HG02870 (cell line): ENCODE results near the gene SRY.
"Not testable (repeated sequence)": the region's sequence is repeated elsewhere in the genome, so short reads cannot be mapped to it uniquely, and the experiment has no call there.

ENCODE experiments used
- ATAC-seq: cut with Tn5 transposase; IDR thresholded peaks from one replicate; pipeline ENCODE4 v1.9.1; 2021; ENCODE audit warnings: mild to moderate bottlenecking, moderate library complexity; ENCODE audit not compliant: unreplicated experiment

Gene SRY

DNA sequence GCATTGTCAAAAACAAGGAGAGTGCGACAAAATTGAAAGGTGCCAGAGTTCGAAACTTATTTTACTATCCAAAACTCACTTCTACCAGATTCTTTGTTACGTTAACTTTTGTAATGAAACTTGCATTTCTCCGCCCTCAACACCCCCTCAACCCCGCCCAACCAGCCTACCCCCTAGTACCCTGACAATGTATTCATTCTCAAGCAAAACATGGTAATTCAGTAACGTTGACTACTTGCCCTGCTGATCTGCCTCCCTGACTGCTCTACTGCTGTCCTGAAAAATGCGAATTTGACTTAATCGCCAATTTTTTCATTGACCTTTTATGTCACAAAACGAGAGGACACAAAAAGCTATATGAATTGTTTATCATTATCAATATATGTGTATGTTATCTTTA is at the start of gene SRY:
Gene SRY (minus strand): TSS at position 83 of the 400 bp plus-strand sequence. CDS start 79 bp downstream, at position 4.
- no peak for ATAC-seq

DNA sequence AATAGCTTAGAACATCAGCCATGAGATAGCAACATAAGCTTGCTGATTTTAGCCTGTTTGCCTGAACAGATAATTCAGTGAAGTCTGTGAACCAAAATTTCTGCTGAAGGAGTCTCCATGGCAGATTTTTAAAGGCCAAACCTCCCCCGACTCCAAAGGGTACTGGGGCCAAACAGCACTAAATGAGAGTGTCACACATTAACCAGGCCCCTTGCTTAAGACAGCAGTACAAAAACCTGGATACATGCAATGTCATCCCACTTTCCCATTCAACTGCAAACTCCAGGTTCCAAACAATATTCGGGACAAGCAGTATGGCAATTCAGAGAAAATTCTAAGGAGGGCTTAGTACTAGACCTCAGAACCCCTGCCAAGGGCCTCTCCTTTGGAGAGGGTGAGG is 49.6 kb upstream of the SRY start:
- ATAC-seq, result no peak

DNA sequence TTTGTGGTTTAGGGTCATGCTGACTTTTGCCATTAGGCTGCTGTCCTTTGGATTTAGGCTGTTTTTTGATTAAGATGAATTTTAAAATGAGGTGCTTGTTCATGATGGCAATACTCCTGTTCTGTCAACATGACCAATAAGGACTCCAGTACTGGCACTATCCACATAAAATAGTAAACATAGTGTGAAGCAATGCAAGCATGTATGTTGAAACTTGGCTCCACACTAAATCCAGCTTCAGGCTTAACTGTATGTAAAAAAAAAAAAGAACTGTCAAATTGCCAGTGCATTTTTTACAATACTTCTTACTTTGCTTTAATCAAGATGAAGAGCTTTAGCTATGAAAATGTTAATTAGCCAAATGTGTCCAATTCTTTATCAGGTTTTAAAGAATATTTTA is 47.7 kb upstream of the SRY start:
- ATAC-seq, result no peak

DNA sequence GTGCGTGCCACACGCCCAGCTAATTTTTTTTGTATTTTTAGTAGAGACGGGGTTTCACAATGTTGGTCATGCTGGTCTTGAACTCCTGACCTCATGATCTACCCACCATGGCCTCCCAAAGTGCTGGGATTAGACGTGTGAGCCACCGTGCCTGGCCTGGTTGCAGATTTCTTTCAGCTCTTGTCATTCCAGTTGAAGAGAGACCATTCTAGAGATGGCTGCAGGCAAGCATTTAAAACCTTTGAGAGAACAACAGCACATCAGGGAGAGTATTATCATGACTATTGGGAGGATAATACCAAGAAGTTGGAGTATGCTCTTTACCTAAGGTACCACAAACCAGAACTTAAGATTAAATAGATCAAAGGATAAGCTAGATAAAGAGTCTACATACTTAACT is 41.0 kb upstream of the SRY start:
- no peak for ATAC-seq

DNA sequence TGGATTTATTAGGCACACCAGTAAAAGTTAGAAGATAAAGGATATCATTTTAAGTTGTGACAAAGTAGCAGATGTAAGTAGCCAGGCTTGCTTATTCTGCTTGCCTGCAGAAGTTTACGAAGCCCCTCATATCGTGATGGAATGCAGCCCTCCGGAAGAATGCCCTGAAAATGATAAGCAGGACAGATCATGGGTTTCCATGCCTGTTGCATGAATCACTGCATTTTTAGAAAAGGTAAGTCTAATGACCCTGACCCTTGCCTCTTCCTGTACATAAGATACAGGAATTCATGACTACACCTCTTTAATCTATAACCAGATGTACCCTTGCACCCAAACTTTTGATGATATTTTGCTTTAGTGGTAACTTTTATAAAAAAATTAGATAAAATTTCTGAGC is 37.0 kb upstream of the SRY start:
- ATAC-seq, result no peak

DNA sequence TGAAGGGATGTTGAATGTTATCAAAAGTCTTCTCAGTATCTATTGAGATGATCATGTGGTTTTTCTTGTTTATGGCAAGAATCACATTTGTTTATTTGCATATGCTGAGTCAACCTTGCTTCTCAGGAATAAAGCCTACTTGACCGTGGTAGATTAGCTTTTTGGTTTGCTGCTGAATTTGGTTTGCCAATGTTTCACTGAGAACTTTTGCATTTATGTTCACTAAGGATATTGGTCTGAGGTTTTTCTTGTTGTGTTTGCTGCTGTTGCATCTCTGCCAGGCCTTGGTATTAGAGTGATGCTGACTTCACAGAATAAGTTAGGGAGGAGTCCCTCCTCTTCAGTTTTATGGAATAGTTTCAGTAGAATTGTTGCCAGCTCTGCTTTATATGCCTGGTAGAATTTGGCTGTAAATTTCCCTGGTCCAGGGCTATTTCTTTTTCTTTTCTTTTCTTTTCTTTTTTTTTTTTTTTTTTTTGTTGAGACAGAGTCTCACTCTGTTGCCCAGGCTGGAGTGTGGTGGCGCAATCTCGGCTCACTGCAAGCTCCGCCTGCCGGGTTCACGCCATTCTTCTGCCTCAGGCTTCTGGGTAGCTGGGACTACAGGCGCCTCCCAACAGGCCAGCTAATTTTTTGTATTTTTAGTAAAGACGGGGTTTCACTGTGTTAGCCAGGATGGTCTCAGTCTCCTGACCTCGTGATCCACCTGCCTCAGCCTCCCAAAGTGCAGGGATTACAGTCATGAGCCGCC is 29.8 kb upstream of the SRY start:
- ATAC-seq, result not testable (repeated sequence)

DNA sequence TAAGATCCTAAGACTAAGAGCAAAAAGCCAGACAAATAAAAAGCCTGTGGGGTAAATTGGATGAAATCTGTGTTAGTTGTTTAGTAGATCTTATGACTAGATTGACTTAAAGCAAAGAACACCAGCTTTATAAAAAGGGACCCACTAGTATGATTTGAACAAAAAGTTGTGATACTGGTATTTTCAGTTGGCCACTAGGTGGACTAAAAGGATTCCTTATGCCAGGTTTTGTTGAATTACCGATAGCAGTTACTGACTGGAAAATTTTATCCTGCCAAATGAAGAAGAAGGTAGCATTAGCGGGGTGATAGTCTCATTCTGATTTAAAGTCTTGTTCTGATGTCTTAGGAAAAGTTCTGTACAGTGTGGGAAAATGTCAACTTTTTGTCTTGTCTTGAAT is 12.8 kb upstream of the SRY start:
- no peak for ATAC-seq

DNA sequence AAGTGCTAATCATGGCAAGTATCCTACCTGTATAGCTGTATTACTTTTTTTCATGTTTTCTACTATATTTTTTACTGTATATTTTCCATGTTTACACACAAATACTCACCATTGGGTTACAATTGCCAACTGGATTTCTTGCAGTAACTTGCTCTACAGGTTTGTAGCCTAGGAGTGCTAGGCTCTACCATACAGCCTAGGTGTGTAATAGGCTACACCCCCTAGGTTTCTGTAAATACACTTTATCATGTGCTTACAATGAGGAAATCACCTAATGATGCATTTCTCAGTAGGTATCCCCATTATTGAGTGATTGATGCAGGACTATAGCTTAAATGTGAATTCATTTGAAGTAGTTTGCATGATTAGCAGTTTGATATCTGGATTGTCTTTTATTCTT is 10.5 kb upstream of the SRY start:
- no peak for ATAC-seq

DNA sequence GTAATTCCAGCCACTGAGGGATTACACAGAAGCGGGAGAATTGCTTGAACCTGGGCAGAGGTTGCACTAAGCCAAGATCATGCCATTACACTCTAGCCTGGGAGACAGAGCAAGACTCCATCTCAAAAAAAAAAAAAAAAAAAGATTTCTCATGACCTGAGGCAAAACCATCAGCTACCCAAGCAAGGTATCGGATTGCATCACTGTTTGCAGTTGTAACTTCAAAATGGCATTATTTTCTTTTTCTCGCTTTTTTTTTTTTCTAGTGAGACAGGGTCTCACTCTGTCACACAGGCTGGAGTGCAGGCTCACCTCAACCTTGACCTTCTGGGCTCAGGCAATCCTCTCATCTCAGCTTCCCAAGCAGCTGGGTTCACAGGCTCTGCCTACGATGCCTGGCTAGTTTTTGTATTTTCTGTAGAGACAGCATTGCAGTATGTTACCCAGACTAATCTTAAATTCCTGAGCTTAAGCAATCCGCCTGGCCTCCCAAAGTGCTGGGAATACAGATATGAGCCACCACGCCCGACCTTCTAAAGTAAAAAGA is 9.6 kb upstream of the SRY start:
- ATAC-seq, result no peak

DNA sequence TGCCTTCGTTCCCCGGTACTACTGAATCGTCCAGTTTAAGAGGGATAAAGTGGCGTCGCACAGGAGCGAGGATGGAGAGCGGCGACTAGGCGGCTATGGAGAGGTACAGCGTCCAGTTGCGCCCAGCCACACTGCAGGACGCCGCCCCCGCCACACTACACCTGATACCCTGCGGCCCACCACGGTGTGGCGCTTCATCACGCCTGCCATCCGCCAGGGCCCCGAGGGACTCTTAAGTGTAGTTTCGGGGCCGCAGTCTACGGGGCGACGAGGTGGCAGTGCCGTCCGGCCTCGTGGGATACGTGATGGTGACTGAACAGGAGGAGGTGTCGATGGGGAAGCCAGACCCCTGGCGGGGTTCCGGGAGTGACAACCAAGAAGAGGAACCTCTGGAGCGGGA is 2.3 kb upstream of the SRY start:
- ATAC-seq, result no peak

DNA sequence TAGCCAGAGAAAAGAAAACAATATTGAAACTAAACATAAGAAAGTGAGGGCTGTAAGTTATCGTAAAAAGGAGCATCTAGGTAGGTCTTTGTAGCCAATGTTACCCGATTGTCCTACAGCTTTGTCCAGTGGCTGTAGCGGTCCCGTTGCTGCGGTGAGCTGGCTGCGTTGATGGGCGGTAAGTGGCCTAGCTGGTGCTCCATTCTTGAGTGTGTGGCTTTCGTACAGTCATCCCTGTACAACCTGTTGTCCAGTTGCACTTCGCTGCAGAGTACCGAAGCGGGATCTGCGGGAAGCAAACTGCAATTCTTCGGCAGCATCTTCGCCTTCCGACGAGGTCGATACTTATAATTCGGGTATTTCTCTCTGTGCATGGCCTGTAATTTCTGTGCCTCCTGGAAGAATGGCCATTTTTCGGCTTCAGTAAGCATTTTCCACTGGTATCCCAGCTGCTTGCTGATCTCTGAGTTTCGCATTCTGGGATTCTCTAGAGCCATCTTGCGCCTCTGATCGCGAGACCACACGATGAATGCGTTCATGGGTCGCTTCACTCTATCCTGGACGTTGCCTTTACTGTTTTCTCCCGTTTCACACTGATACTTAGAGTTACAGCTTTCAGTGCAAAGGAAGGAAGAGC is 488 bp downstream of the SRY start:
- no peak for ATAC-seq
